Measurements from ENCODE around the gene CTNNA2.

Gene CTNNA2

GRCh38 chr2:79776461-79776860 is 263.6 kb downstream of the CTNNA2 start:
- no peak overlapping the region for H3K27ac Mint-ChIP-seq
- peaks cover 20% of the 10 kb centered on the region for H3K4me1 Mint-ChIP-seq
- H3K9me3 Mint-ChIP-seq: no peaks in the 10 kb centered on the region
- H3K36me3 Mint-ChIP-seq (ENCODE audit: low read depth): no peaks in the 10 kb centered on the region
- TF ChIP-seq, protein P1, sequence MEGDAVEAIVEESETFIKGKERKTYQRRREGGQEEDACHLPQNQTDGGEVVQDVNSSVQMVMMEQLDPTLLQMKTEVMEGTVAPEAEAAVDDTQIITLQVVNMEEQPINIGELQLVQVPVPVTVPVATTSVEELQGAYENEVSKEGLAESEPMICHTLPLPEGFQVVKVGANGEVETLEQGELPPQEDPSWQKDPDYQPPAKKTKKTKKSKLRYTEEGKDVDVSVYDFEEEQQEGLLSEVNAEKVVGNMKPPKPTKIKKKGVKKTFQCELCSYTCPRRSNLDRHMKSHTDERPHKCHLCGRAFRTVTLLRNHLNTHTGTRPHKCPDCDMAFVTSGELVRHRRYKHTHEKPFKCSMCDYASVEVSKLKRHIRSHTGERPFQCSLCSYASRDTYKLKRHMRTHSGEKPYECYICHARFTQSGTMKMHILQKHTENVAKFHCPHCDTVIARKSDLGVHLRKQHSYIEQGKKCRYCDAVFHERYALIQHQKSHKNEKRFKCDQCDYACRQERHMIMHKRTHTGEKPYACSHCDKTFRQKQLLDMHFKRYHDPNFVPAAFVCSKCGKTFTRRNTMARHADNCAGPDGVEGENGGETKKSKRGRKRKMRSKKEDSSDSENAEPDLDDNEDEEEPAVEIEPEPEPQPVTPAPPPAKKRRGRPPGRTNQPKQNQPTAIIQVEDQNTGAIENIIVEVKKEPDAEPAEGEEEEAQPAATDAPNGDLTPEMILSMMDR (IDR thresholded peaks at IDR 0.05; ENCODE audit: unreplicated experiment in 3 of 3): no peak
- peaks cover 4% of the 10 kb centered on the region for H3K27me3 Mint-ChIP-seq (ENCODE audit: low read depth)
- H3K4me3 Mint-ChIP-seq: no peak overlapping the region

- Mint-ChIP-seq H3K36me3 (ENCODE audit: low read depth) (no peaks in the 10 kb centered on the region), H3K4me1 (peaks cover 24% of the 10 kb centered on the region), H3K4me3 (no peak overlapping the region), H3K9me3 (no peaks in the 10 kb centered on the region), H3K27me3 (ENCODE audit: low read depth) (no peaks in the 10 kb centered on the region), H3K27ac (no peak overlapping the region)
- TF ChIP-seq, protein P1 (IDR thresholded peaks at IDR 0.05; ENCODE audit: unreplicated experiment in 3 of 3): no peak
These were observed 267.9 kb downstream of the CTNNA2 start for GRCh38 chr2:79780781-79781180.

DNA sequence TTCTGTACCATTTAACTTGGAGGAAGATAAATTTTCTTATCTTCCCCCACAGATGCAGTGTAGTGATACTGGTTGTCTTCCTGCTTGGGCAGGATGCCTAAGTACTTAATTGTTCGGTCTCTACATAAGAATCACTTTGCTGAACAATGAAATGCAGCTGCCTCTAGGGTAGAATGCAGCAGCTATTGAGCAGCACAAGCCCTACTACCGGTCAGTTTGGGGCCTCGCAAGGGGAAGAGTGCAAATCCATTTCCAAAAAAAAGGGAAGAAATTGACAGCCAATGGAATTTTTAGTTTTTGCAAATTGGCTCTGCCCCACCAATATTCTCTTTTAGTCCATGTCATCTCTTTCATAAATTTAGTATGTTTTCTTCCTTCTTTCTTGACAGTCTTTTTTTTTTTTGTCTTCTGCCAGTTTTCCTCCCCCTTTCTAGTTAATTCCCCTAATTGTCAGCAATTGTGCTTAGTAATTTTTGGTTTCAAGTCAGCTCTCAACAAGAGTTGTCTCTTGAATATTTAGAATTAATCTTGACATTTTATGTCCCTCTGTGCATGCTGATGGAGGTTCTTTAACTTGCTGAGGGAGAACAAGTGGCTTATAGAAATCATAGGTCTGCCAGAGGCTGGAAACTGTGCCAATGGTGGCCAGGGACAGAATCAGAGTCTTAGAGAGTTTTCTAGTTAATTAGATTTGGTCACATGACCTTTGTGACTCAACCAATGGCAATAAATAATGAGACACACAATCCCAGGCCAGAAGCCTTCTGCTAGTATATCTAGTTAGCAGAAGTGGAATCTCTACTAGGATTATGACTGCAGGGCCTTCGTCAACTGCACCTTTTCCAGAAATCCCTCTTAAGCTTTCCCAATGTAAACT is 270.0 kb downstream of the CTNNA2 start:
- Mint-ChIP-seq H3K4me3 (no peak overlapping the region), H3K27ac (no peak overlapping the region), H3K9me3 (no peaks in the 10 kb centered on the region), H3K4me1 (peaks cover 12% of the 10 kb centered on the region), H3K36me3 (ENCODE audit: low read depth) (no peaks in the 10 kb centered on the region), H3K27me3 (ENCODE audit: low read depth) (no peaks in the 10 kb centered on the region)
- TF ChIP-seq, protein P1 (IDR thresholded peaks at IDR 0.05; ENCODE audit: unreplicated experiment in 3 of 3): no peak

DNA sequence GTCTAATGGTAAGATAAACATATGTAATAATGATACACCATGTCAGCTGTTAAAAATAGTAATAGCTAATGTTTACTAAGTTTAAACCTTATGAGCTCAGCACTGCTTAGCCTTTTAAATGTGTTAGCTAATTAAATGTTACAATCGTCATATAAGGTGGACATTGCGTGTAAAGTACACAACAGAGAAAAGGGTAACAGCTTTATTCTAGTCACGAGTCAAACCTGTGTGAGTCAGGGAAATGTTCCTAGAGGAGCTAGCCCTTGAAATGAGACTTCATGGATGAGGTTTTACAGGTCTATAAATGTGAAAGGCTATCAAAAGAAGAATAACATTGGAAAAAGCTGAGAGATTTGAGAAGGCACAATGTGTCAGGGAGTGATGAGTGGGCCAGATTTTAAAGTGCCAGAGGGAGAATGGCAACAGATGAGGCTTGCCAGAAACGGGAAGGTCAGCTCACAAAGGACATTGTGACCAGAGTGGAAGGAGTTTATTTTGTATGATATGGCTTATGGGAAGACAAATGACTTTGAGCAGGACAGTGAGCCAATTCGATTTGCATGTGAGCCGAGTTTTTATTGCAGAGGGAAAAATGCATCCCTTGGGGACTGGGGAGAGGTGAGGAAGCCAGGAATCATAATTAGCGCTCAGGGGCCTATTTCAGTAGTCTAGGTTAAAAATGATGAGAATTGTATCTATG is 276.3 kb downstream of the CTNNA2 start:
- no peaks in the 10 kb centered on the region for H3K9me3 Mint-ChIP-seq
- no peaks in the 10 kb centered on the region for H3K36me3 Mint-ChIP-seq (ENCODE audit: low read depth)
- no peak overlapping the region for H3K4me3 Mint-ChIP-seq
- H3K4me1 Mint-ChIP-seq: no peaks in the 10 kb centered on the region
- no peaks in the 10 kb centered on the region for H3K27me3 Mint-ChIP-seq (ENCODE audit: low read depth)
- no peak overlapping the region for H3K27ac Mint-ChIP-seq
- TF ChIP-seq, protein P1 (IDR thresholded peaks at IDR 0.05; ENCODE audit: unreplicated experiment in 3 of 3): no peak

DNA sequence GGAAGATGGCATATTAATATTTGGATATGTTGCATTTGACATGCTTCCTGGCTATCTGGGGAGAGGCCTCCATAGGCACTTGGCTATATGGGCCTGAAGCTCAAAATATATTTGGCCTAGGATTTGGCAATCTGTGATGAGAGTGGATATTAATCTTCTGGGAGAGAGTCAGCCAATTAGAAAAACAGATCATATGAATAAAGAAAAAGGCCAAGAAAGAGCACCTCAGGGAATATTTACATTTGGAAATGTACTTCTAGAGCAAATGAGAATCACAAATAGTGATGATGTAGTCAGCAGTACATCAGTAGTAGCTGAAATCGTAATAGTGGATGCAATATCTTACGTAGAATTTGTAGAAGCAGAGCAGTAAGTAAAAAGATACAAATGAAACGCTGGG is 277.0 kb downstream of the CTNNA2 start:
- Mint-ChIP-seq H3K4me3 (no peak overlapping the region), H3K36me3 (ENCODE audit: low read depth) (no peaks in the 10 kb centered on the region), H3K27me3 (ENCODE audit: low read depth) (no peaks in the 10 kb centered on the region), H3K9me3 (no peaks in the 10 kb centered on the region), H3K4me1 (no peaks in the 10 kb centered on the region), H3K27ac (no peak overlapping the region)
- TF ChIP-seq, protein P1 (IDR thresholded peaks at IDR 0.05; ENCODE audit: unreplicated experiment in 3 of 3): no peak

All from nephron (organoid).